NAMALWA (cell line): ENCODE results near the gene DISP3.

ENCODE experiments used
- DNase-seq: peaks from one replicate; pipeline ENCODE4 v3.0.0-alpha.2; 2015; ENCODE audit warnings: low spot score

DISP3 gene

GRCh38 chr1:11529330-11529729, 50.4 kb downstream of the DISP3 start:
- no peak for DNase-seq

GRCh38 chr1:11529763-11530730, 51.1 kb downstream of the DISP3 start:
- DNase-seq: no peak

DNA sequence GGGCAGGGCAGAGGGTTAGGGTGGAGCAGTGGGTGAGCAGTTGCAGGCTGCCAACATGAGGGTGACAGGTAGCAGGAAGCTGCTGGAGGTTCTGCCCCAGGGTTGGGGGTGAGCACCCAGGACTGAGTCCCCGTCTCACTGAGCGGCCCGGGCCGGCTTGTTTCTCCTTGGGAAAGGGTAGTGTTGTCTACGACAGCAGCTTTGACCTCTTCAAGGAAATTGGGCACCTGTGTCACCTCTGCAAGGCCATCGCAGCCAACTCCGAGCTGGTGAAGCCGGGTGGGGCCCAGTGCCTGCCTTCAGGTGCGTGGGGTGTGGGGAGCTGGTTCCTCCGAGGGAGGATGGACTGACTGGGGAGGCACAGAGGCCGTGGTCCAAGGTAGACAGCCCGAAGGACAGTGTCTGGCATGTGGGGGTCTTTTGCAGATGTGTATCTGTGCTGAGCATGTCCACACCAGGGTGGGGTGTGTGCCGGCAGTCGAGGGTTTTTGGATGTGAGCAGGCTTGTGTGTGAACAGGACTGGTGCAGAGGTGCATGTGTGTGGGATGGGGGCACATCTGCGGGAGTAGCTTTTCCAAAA, 51.9 kb downstream of the DISP3 start:
- no peak for DNase-seq

GRCh38 chr1:11531314-11531870, 52.4 kb downstream of the DISP3 start:
- DNase-seq: no peak

GRCh38 chr1:11531943-11532342, 53.0 kb downstream of the DISP3 start:
- DNase-seq: no peak

GRCh38 chr1:11533790-11534787, 55.1 kb downstream of the DISP3 start:
- no peak for DNase-seq

DNA sequence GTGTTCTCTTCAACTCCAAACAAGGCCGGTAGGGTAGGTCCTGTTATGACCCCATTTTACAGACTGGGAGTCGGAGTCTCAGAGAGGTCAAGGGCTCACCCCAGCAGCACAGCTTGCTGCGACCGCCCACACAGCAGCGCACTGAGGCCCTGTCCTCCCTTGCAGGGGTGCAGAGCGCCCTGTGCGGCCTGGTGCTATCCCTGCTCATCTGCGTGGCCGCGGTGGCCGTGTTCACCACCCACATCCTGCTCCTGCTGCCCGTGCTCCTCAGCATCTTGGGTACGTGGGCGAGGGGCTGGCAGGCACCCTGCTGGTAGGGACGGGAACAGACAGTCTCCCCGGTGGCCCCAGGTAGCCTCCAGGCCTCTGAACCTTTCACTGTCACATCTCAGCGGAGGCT, 55.9 kb downstream of the DISP3 start:
- peak; percentile 28 for DNase-seq

DNA sequence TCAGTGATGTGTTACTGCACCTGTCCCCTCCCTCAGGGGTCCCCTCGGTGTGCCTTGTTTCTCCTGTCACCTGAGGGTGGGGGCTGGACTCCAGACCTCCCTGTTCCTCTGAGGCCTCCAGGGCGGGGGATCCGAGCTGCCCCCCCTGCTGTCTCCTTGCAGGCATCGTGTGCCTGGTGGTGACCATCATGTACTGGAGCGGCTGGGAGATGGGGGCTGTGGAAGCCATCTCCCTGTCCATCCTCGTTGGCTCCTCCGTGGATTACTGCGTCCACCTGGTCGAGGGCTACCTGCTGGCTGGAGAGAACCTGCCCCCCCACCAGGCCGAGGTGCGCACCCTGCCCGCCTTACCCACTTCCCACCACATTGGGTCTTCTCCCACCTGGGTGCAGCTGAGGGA, 56.4 kb downstream of the DISP3 start:
- DNase-seq: no peak

GRCh38 chr1:11535761-11536572, 57.0 kb downstream of the DISP3 start:
- DNase-seq: peak; percentile 36

GRCh38 chr1:11536573-11537379, 57.8 kb downstream of the DISP3 start:
- no peak for DNase-seq

GRCh38 chr1:11537380-11537764, 58.4 kb downstream of the DISP3 start:
- no peak for DNase-seq

- no peak for DNase-seq
Measured at GRCh38 chr1:11537854-11538591, 59.1 kb downstream of the DISP3 start.

DNA sequence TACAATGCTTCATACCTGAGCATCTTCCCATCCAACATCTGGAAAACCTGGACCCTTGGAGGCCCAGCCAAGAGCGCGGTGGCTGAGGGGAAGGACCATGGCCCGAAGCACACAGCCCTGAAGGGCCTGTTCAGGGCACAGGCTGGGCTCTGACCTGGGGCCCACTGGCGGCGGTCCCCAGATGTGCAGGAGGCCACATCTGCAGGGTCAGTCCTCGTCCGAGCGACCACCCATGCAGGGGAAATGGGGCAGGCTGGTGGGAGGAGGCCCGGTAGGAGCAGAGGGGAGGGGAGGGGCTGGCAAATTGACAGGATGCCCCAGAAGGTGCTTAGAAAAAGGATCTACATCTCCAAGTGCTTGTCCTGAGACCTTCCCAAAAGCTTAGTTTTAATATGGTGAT, 59.9 kb downstream of the DISP3 start:
- no peak for DNase-seq

- DNase-seq: no peak
Measured at GRCh38 chr1:11539850-11540772, 61.2 kb downstream of the DISP3 start.

DNA sequence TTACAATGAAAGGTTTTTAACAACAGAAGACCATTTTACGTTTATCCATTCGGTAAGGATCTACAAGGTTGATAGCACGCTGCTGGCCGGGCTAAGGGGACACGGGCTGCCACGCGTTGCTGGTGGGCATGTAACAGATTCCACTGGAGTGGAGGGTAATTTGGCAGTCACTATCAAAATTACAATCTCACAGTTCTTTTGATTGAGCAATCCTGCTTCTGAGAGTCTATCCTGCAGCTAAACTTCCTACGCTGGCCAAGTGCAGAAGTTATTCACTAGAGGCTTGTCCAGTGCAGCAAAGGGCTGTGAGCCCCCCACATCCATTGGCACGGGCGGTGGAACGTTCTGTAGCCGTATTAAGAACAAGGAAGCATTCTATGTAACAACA, 61.8 kb downstream of the DISP3 start:
- no peak for DNase-seq

- DNase-seq: no peak
Measured at GRCh38 chr1:11541236-11541635, 62.3 kb downstream of the DISP3 start.

GRCh38 chr1:11541956-11542355, 63.0 kb downstream of the DISP3 start:
- DNase-seq: no peak

GRCh38 chr1:11543392-11543791, 64.4 kb downstream of the DISP3 start:
- no peak for DNase-seq
